HEK293 (cell line): ENCODE results near the gene TP73.

Experiments used
- CTCF ChIP-seq: fragments of 450-650 bp; formaldehyde crosslinking; IDR thresholded peaks from 2 replicates; pipeline ENCODE4 v1.5.1; 2016; ENCODE audit warnings: missing biosample characterization, missing genetic modification characterization
- HOXA7 ChIP-seq: sonication (generic); formaldehyde crosslinking; IDR thresholded peaks from 2 replicates; pipeline ENCODE4 v1.8.1; 2022; ENCODE audit warnings: missing genetic modification reagents, borderline replicate concordance
- HOXD13 ChIP-seq: sonication (generic); formaldehyde crosslinking; IDR thresholded peaks from 2 replicates; pipeline ENCODE4 v1.8.0; 2022; ENCODE audit warnings: missing genetic modification reagents, borderline replicate concordance
- SP2 ChIP-seq: fragments of 450-650 bp; formaldehyde crosslinking; IDR thresholded peaks from 2 replicates; pipeline ENCODE4 v1.5.1; 2016; ENCODE audit warnings: missing biosample characterization, missing genetic modification characterization
- ZBTB20 ChIP-seq: fragments of 450-650 bp; formaldehyde crosslinking; IDR thresholded peaks from 2 replicates; pipeline ENCODE4 v1.5.1; 2016; ENCODE audit warnings: missing biosample characterization, missing genetic modification characterization
- ZNF112 ChIP-seq: fragments of 450-650 bp; formaldehyde crosslinking; IDR thresholded peaks from 2 replicates; pipeline ENCODE4 v1.5.0; 2017; ENCODE audit warnings: missing biosample characterization, missing genetic modification characterization
- ZNF121 ChIP-seq: fragments of 450-650 bp; formaldehyde crosslinking; IDR thresholded peaks from 2 replicates; pipeline ENCODE4 v1.5.1; 2016; ENCODE audit warnings: missing biosample characterization, missing genetic modification characterization
- ZNF24 ChIP-seq: fragments of 450-650 bp; formaldehyde crosslinking; IDR thresholded peaks from 2 replicates; pipeline ENCODE4 v1.5.1; 2016; ENCODE audit warnings: missing biosample characterization, missing genetic modification characterization
- ZNF274 ChIP-seq, 2 experiments: fragments of 200-500 bp in 1 of 2; fragments of 450-650 bp in 1 of 2; sonication (Bioruptor generic) in 1 of 2; formaldehyde crosslinking in 1 of 2; IDR thresholded peaks; 2 replicates each; pipeline versions ENCODE4 v1.5.1 to v1.6.1; 2014 to 2016; ENCODE audit warnings: borderline replicate concordance in 1 of 2, inconsistent platforms in 1 of 2, low read length in 1 of 2, missing biosample characterization in 1 of 2, missing genetic modification characterization in 1 of 2
- ZNF335 ChIP-seq: fragments of 450-650 bp; formaldehyde crosslinking; conservative IDR thresholded peaks from 2 replicates; pipeline ENCODE4 v1.5.1; 2016; ENCODE audit warnings: missing biosample characterization, missing genetic modification characterization
- ZNF350 ChIP-seq: fragments of 450-650 bp; formaldehyde crosslinking; IDR thresholded peaks from 2 replicates; pipeline ENCODE4 v1.5.0; 2017; ENCODE audit warnings: missing biosample characterization, mild to moderate bottlenecking, missing genetic modification characterization
- ZNF416 ChIP-seq: fragments of 450-650 bp; formaldehyde crosslinking; IDR thresholded peaks from 2 replicates; pipeline ENCODE4 v1.5.1; 2016; ENCODE audit warnings: missing biosample characterization, missing genetic modification characterization
- ZNF629 ChIP-seq: fragments of 450-650 bp; formaldehyde crosslinking; IDR thresholded peaks from 2 replicates; pipeline ENCODE4 v1.5.1; 2017; ENCODE audit warnings: missing biosample characterization, missing genetic modification characterization
- ZSCAN4 ChIP-seq: fragments of 450-650 bp; formaldehyde crosslinking; IDR thresholded peaks from 2 replicates; pipeline ENCODE4 v1.5.1; 2017; ENCODE audit warnings: missing biosample characterization, missing genetic modification characterization

DNA sequence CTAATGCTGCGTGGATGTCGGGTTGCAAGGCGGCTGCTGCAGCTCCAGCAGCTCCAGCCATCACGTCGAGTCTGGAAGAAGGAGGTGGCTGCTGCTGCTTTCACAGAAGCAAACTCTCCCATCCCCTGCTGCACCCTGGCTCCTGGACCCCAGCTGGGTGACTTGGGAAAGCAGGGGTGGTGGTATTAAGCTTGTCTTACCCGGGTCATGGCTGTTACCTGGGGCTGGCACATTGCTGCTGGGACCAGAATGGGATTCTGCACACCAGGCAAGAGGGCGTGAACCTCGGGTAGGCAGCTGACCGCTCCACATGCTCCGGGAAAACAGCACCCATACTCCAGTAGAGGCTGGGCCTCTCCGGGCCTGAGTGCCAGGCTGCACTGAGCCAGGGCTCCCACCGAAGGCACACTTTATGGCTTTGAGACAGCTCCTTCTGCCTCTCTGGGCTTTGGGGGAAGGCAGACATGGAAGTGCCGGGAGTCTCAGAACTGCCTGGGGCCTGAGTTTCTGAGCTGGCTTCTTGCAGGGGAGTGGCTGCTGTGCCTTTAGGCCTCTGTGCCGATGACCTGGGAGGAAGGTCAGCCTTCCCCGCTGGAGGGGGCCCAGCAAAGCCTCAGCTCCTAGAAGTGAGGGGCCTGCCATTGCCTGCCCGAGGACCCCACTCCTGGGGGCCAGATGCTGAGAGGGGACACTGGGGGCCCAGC lies 121.4 kb downstream of the TP73 start:
- TF ChIP-seq CTCF (tag by site-specific recombination) (no peak), ZSCAN4 (tag by site-specific recombination) (no peak), ZNF112 (tag by site-specific recombination) (no peak), ZNF121 (tag by site-specific recombination) (no peak), SP2 (tag by site-specific recombination) (no peak), HOXA7 (CRISPR knock-in tag) (no peak), ZNF416 (tag by site-specific recombination) (no peak), ZNF274 (IDR thresholded peaks at IDR 0.05; ENCODE audit: low read length) (no peak), ZNF274 (tag by site-specific recombination; IDR thresholded peaks at IDR 0.05; ENCODE audit: borderline replicate concordance) (no peak), HOXD13 (no peak), ZNF350 (no peak), ZNF629 (tag by site-specific recombination) (no peak), ZNF24 (tag by site-specific recombination) (no peak), ZBTB20 (tag by site-specific recombination) (no peak), ZNF335 (no peak)
